SK-N-SH (cell line): Measurements from ENCODE around the gene POLR3C.

Experiments used
- FOXJ3 ChIP-seq: sonication (generic); formaldehyde crosslinking; IDR thresholded peaks from 2 replicates; pipeline ENCODE4 v1.5.1; 2020; ENCODE audit warnings: mild to moderate bottlenecking, missing genetic modification reagents
- FOXM1 ChIP-seq: IDR thresholded peaks from 2 replicates; pipeline ENCODE4 v1.4.0; 2012; ENCODE audit warnings: low read depth, mild to moderate bottlenecking
- MEF2A ChIP-seq: IDR thresholded peaks from 2 replicates; pipeline ENCODE4 v1.4.0; 2012; ENCODE audit warnings: low read depth, borderline replicate concordance
- NRF1 ChIP-seq: IDR thresholded peaks from 2 replicates; pipeline ENCODE4 v1.6.1; 2012; ENCODE audit warnings: low read depth, mild to moderate bottlenecking, low read length
- POLR2AphosphoS5 ChIP-seq: IDR thresholded peaks from 2 replicates; pipeline ENCODE4 v1.6.1; 2012; ENCODE audit warnings: low read depth, low read length
- RCOR1 ChIP-seq: fragments of 150-350 bp; IDR thresholded peaks from 2 replicates; pipeline ENCODE4 v1.6.1; 2017; ENCODE audit warnings: antibody characterized with exemption, low read length
- REST ChIP-seq: IDR thresholded peaks from 2 replicates; pipeline ENCODE4 v1.6.1; 2012; ENCODE audit warnings: mild to moderate bottlenecking, low read depth, low read length, moderate library complexity
- RFX5 ChIP-seq: IDR thresholded peaks from 2 replicates; pipeline ENCODE4 v1.6.1; 2012; ENCODE audit warnings: mild to moderate bottlenecking, improper control_type of control experiment, low read length
- RXRA ChIP-seq: IDR thresholded peaks from 2 replicates; pipeline ENCODE4 v1.4.0; 2012; ENCODE audit warnings: low read depth, mild to moderate bottlenecking, borderline replicate concordance
- SMC3 ChIP-seq: IDR thresholded peaks from 2 replicates; pipeline ENCODE4 v1.6.1; 2012; ENCODE audit warnings: low read depth, low read length, improper control_type of control experiment
- TEAD4 ChIP-seq: IDR thresholded peaks from 2 replicates; pipeline ENCODE4 v1.4.0; 2012; ENCODE audit warnings: mild to moderate bottlenecking, borderline replicate concordance; ENCODE audit not compliant: insufficient read depth
- ZBTB33 ChIP-seq: IDR thresholded peaks from 2 replicates; pipeline ENCODE4 v1.4.0; 2012; ENCODE audit warnings: low read depth, borderline replicate concordance
- TF ChIP-seq, protein P1 (sequence below): fragments of 200-600 bp; sonication (generic); IDR thresholded peaks from 2 replicates; pipeline ENCODE4 v1.6.1; 2017; ENCODE audit warnings: antibody characterized with exemption, mild to moderate bottlenecking, moderate library complexity
- TF ChIP-seq, protein P2 (sequence below): fragments of 150-350 bp; IDR thresholded peaks from 2 replicates; pipeline ENCODE4 v1.6.1; 2017; ENCODE audit warnings: antibody characterized with exemption, low read length, low read depth, borderline replicate concordance

DNA sequence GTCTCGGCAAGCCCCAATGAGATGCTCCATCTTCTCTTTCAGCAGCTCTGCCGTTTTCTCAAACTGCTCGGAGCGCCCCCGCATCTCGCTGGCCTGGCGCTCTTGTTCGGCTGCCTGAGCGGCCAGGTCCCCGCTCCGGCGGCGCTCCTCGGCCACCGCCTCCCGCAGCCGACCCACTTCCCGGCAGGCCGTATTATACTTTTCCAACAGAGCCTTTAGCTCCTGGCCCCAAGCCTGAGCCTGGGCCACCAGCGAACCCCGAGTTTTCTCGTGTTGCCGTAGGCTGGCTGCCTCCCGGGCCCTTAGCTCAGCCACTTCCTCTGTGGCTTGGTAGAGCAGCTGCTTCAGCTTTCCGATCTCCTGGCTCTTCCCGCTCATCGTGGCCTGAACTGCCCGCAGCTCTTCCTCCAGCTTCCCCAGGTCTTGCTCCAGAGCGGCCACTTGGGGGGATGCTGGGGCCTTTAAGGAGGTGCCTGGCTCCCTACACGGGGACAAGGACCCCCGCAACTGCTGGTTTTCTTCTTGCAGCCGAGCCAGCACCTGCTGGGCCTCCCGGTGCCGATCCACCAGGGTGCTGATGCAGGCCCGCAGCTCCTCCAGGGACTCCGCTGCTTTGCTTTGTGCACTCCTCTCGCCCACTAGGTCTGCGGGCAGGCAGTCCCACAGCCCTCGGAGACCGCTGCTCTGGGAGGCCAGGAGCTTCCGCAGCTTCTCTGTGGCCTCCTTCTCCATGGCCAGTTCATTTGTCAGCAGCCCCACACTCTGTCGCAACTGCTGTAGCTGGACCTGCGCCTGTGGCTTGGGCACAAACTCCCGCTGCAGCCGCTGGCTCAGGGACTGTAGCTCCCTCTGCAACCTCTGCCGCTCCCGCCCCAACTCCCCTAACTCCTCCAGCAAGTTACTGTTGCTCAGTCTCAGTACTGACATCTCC is 48.3 kb downstream of the POLR3C start:
- TF ChIP-seq POLR2AphosphoS5 (no peak), MEF2A (no peak), RFX5 (no peak), RCOR1 (no peak), TEAD4 (no peak), FOXJ3 (CRISPR knock-in tag) (no peak), NRF1 (no peak), FOXM1 (no peak), ZBTB33 (no peak), SMC3 (no peak), REST (no peak), RXRA (no peak)
- TF ChIP-seq, protein P1, sequence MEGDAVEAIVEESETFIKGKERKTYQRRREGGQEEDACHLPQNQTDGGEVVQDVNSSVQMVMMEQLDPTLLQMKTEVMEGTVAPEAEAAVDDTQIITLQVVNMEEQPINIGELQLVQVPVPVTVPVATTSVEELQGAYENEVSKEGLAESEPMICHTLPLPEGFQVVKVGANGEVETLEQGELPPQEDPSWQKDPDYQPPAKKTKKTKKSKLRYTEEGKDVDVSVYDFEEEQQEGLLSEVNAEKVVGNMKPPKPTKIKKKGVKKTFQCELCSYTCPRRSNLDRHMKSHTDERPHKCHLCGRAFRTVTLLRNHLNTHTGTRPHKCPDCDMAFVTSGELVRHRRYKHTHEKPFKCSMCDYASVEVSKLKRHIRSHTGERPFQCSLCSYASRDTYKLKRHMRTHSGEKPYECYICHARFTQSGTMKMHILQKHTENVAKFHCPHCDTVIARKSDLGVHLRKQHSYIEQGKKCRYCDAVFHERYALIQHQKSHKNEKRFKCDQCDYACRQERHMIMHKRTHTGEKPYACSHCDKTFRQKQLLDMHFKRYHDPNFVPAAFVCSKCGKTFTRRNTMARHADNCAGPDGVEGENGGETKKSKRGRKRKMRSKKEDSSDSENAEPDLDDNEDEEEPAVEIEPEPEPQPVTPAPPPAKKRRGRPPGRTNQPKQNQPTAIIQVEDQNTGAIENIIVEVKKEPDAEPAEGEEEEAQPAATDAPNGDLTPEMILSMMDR, result no peak
- TF ChIP-seq, protein P2, sequence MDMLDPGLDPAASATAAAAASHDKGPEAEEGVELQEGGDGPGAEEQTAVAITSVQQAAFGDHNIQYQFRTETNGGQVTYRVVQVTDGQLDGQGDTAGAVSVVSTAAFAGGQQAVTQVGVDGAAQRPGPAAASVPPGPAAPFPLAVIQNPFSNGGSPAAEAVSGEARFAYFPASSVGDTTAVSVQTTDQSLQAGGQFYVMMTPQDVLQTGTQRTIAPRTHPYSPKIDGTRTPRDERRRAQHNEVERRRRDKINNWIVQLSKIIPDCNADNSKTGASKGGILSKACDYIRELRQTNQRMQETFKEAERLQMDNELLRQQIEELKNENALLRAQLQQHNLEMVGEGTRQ, result no peak
